ENCODE data around the gene INPP5D. TPM values are rescaled to one million over a fixed set of nuclear protein-coding genes. Genes with fewer than 3 reads are reported as not detected.
"Not testable (repeated sequence)": the region's sequence is repeated elsewhere in the genome, so short reads cannot be mapped to it uniquely, and the experiment has no call there.

The INPP5D gene
- total and polyA plus RNA-seq, 4 donors: 7.6 to 26.1 (median 25.3) TPM

DNA sequence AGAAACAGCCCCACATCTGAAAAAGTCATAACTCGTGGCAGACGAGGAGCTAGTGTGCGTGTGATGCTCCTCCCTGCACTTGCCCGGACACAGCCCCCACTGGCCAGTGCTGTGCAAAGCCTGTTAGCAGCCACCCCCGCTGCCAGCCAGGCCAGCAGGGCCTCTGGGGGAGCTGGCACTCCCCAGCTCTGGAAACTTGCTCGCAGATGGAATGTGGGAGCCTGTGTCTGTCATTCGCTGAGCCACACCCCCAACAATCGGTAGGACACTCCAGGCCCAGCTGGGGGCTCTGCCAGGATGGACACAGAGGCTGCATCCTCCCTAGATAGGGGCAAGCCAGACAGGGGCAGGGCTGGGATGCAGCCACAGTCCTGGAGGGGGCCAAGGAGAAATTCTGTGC, 128.9 kb downstream of the INPP5D start:
- ATAC-seq (ENCODE audit: insufficient read depth, low FRiP score) (no peak), DNase-seq (no peak)
- H3K36me3 ChIP-seq (ENCODE audit: control insufficient read depth in 4 of 4, insufficient read depth in 4 of 4, low read length in 4 of 4): peaks cover 0 to 21% (median 0%) of the 10 kb centered on the region in 4 donors

DNA sequence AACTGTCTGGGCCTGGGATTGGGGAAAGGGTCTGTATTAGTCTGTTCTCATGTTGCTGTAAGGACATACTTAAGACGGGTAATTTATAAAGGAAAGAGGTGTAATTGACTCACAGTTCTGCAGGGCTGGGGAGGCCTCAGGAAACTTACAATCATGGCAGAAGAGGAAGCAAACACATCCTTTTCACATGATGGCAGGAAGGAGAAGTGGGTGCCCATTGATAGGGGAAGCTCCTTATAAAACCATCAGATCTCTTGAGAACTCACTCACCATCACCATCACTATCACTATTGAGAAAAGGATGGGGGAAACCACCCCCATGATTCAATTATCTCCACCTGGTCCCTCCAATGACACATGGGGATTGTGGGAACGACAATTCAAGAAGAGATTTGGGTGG, 130.9 kb downstream of the INPP5D start:
- ATAC-seq (ENCODE audit: insufficient read depth, low FRiP score); H3K27me3 ChIP-seq (ENCODE audit: control insufficient read depth in 3 of 3, insufficient read depth in 3 of 3, low read length in 2 of 3); H3K9ac ChIP-seq (ENCODE audit: insufficient read depth in 1 of 2, low read length in 2 of 2); H3K27ac ChIP-seq (ENCODE audit: low read depth in 1 of 2, low read length in 1 of 2); H3K4me1 ChIP-seq (ENCODE audit: control insufficient read depth in 5 of 5, insufficient read depth in 5 of 5, low read length in 5 of 5); H3K9me3 ChIP-seq (ENCODE audit: control insufficient read depth in 4 of 4, insufficient read depth in 3 of 4, low read length in 3 of 4); H3K4me3 ChIP-seq; DNase-seq: not testable (repeated sequence)
- WGBS, 2 donors: 53 to 81% methylated on average over 2 of the region's 2 CpGs
- H3K36me3 ChIP-seq (ENCODE audit: control insufficient read depth in 4 of 4, insufficient read depth in 4 of 4, low read length in 4 of 4): peaks cover 0 to 17% (median 0%) of the 10 kb centered on the region in 4 donors

More for the DNA sequence above, 128.9 kb downstream of the INPP5D start:
- Histone ChIP-seq H3K27ac (ENCODE audit: low read depth in 1 of 2, low read length in 1 of 2) (no peak overlapping the region), H3K9ac (ENCODE audit: insufficient read depth in 1 of 2, low read length in 2 of 2) (no peak overlapping the region), H3K4me1 (ENCODE audit: control insufficient read depth in 5 of 5, insufficient read depth in 5 of 5, low read length in 5 of 5) (peaks cover 0 to 14% (median 8%) of the 10 kb centered on the region in 5 donors), H3K4me3 (no peak overlapping the region), H3K27me3 (ENCODE audit: control insufficient read depth in 3 of 3, insufficient read depth in 3 of 3, low read length in 2 of 3) (no peaks in the 10 kb centered on the region), H3K9me3 (ENCODE audit: control insufficient read depth in 4 of 4, insufficient read depth in 3 of 4, low read length in 3 of 4) (no peaks in the 10 kb centered on the region)
- 91 to 92% methylated on average over 8 of the region's 8 CpGs for WGBS, 2 donors
- TF ChIP-seq, protein P1, sequence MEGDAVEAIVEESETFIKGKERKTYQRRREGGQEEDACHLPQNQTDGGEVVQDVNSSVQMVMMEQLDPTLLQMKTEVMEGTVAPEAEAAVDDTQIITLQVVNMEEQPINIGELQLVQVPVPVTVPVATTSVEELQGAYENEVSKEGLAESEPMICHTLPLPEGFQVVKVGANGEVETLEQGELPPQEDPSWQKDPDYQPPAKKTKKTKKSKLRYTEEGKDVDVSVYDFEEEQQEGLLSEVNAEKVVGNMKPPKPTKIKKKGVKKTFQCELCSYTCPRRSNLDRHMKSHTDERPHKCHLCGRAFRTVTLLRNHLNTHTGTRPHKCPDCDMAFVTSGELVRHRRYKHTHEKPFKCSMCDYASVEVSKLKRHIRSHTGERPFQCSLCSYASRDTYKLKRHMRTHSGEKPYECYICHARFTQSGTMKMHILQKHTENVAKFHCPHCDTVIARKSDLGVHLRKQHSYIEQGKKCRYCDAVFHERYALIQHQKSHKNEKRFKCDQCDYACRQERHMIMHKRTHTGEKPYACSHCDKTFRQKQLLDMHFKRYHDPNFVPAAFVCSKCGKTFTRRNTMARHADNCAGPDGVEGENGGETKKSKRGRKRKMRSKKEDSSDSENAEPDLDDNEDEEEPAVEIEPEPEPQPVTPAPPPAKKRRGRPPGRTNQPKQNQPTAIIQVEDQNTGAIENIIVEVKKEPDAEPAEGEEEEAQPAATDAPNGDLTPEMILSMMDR (IDR thresholded peaks at IDR 0.05; ENCODE audit: control extremely low read depth, extremely low read depth): no peak

DNA sequence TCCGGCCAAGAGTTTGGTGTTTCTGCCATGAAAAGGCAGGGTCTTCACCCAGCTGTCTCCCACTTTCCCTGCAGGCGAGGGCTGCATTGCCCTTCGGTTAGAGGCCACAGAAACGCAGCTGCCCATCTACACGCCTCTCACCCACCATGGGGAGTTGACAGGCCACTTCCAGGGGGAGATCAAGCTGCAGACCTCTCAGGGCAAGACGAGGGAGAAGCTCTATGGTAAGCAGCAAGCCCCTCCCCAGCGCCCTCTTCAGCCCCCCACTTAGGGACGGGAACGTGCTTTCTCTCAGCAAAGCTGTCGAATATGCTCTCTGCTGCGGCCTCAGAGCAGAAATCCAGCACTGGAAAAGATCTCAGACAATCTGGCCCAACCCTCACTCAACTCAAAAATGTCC, 133.6 kb downstream of the INPP5D start:
- Histone ChIP-seq H3K36me3 (ENCODE audit: control insufficient read depth in 4 of 4, insufficient read depth in 4 of 4, low read length in 4 of 4) (peaks cover 0 to 12% (median 0%) of the 10 kb centered on the region in 4 donors), H3K9ac (ENCODE audit: insufficient read depth in 1 of 2, low read length in 2 of 2) (no peak overlapping the region), H3K4me3 (no peak overlapping the region), H3K27me3 (ENCODE audit: control insufficient read depth in 3 of 3, insufficient read depth in 3 of 3, low read length in 2 of 3) (no peaks in the 10 kb centered on the region), H3K4me1 (ENCODE audit: control insufficient read depth in 5 of 5, insufficient read depth in 5 of 5, low read length in 5 of 5) (no peaks in the 10 kb centered on the region), H3K9me3 (ENCODE audit: control insufficient read depth in 4 of 4, insufficient read depth in 3 of 4, low read length in 3 of 4) (no peaks in the 10 kb centered on the region), H3K27ac (ENCODE audit: low read depth in 1 of 2, low read length in 1 of 2) (no peak overlapping the region)
- WGBS, 2 donors: 88 to 95% methylated on average over 11 of the region's 11 CpGs
- TF ChIP-seq, protein P1 (IDR thresholded peaks at IDR 0.05; ENCODE audit: control extremely low read depth, extremely low read depth): no peak
- no peak for DNase-seq
- no peak for ATAC-seq (ENCODE audit: insufficient read depth, low FRiP score)

GRCh38 chr2:233195027-233195426, 134.9 kb downstream of the INPP5D start:
- H3K9me3 ChIP-seq (ENCODE audit: control insufficient read depth in 4 of 4, insufficient read depth in 3 of 4, low read length in 3 of 4): no peaks in the 10 kb centered on the region
- no peak for DNase-seq
- H3K9ac ChIP-seq (ENCODE audit: insufficient read depth in 1 of 2, low read length in 2 of 2): no peak overlapping the region
- no peak overlapping the region for H3K27ac ChIP-seq (ENCODE audit: low read depth in 1 of 2, low read length in 1 of 2)
- no peaks in the 10 kb centered on the region for H3K27me3 ChIP-seq (ENCODE audit: control insufficient read depth in 3 of 3, insufficient read depth in 3 of 3, low read length in 2 of 3)
- H3K4me1 ChIP-seq (ENCODE audit: control insufficient read depth in 5 of 5, insufficient read depth in 5 of 5, low read length in 5 of 5): no peaks in the 10 kb centered on the region
- no peak overlapping the region for H3K4me3 ChIP-seq
- WGBS, 2 donors: 97% methylated on average over 5 of the region's 5 CpGs
- no peak for ATAC-seq (ENCODE audit: insufficient read depth, low FRiP score)
- peaks cover 0 to 10% (median 0%) of the 10 kb centered on the region in 4 donors for H3K36me3 ChIP-seq (ENCODE audit: control insufficient read depth in 4 of 4, insufficient read depth in 4 of 4, low read length in 4 of 4)
- TF ChIP-seq, protein P1 (IDR thresholded peaks at IDR 0.05; ENCODE audit: control extremely low read depth, extremely low read depth): no peak

Measured in lung (tissue), 12 donors.